GM19328 (cell line): Measurements from ENCODE around the gene CNDP2.
"Not testable (repeated sequence)": the region's sequence is repeated elsewhere in the genome, so short reads cannot be mapped to it uniquely, and the experiment has no call there.

Experiments
- ATAC-seq: cut with Tn5 transposase; IDR thresholded peaks from one replicate; pipeline ENCODE4 v1.9.1; 2021; ENCODE audit warnings: mild to moderate bottlenecking, moderate library complexity; ENCODE audit not compliant: unreplicated experiment

CNDP2 gene

DNA sequence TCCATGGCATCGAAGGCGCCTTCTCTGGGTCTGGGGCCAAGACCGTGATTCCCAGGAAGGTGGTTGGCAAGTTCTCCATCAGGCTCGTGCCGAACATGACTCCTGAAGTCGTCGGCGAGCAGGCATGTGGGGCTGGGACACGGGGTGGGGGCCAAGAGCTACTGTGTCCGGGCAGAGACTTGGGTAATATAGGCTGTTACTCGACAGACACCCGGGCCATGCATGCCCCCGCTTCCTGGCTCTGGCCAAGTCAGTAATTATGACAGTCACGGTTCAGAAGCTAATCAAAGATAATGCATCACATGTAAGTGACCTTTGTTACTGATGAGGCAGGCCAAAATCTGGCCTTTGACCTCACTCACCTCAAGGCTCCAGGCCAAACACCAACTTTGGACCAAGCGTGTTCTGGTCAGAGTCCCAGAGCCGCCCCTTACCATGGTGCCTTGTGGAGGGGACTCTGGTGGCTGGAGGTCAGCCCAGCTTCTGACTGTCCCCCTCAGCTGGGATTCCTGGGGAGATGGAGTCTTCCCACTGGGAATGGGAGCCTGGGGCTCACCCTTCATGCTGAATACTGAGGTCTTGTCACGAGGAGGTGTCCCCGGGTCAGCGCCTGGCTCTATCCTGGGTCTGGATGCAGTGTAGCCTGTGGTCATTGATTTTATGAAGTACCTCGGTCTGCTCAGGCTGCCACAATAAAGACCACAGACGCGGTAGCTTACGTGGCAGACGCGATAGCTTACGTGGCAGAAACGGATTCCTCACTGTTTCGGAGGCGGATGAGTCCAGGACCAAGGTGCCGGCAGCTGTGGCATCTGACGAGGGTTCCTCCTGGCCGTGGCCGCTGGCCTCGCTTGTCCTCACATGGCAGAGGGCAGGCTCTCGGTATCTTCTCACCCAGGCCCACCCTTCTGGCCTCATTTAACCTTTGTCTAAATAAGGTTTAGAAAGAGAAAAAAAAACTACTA, 20.4 kb downstream of the CNDP2 start:
- ATAC-seq: no peak

DNA sequence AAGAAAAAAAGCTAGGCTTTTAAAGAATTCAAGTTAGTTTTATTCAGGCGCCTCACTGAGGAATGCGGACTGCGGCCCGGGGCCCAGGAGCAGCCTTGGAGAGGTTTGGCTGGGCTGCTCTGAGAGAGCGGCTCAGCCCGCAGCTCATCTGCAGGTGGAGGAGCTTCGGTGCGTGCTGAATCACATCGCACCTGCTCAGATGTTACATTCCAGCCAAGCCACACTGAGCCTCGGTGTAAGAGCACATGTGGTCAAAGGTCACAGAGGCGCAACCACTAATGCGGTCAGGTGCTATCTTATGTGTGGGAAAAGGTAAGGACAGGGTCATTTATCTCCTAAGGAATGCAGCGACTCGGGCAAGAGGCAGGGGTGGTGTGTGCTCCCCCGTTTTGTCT, 21.1 kb downstream of the CNDP2 start:
- ATAC-seq: no peak

DNA sequence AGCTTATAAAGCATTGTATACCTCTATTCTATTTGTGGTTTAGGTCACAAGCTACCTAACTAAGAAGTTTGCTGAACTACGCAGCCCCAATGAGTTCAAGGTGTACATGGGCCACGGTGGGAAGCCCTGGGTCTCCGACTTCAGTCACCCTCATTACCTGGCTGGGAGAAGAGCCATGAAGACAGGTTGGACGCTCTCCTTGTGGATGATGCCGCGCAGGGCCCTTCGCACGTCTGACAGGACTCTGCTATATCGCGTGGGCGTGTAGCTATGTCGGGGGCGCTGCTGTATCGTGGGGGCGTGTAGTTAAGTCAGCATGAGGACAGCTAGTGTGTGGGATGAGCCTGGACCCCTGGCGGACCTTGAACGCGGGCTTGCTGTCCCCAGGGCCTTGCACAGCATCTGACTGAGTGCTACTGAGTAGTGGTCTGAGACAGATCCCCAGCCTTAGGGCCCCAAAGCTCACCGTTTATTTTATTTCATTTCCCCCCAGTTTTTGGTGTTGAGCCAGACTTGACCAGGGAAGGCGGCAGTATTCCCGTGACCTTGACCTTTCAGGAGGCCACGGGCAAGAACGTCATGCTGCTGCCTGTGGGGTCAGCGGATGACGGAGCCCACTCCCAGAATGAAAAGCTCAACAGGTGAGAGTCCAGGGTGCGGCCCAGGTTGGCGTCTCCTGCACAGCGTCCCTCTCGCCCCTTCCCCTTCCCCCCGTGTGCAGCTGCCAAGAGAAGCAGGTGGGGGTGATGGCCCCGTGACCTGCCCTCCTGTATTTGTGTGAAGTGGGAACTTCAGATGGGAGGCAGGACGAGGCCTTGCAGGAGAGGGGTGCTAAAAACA, 22.5 kb downstream of the CNDP2 start:
- no peak for ATAC-seq

DNA sequence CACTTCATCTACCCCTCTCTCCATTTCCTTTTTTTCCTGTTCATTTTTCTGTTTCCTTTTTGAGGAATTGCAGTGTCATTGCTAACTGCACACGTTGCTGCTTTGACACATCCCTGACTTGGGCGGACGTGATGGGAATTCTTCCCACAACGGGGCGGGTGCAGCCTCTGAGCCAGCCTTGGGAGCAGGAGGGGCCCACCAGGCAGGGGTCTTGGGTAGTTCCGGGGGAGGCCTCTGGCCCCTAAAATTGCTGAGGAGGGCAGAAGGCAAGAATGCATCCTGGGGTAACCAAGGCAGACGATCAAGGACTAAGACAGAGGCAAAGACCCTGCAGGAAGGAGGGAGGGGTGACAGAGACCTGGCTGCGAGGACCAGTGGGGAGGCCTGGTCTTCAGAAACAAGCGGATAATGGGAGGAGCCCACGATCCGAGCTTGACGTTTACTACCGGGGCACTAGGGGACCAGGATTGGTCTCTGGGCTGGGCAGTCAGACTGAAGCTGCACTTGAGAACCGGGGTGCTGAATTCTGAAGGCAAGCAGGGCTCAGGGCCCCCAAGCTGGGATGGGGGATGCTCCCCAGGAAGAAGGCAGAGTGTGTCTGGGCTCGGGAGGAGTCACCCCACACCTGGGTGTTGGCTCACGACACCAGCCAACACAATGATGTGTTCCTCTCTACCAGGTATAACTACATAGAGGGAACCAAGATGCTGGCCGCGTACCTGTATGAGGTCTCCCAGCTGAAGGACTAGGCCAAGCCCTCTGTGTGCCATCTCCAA, 23.3 kb downstream of the CNDP2 start:
- no peak for ATAC-seq

DNA sequence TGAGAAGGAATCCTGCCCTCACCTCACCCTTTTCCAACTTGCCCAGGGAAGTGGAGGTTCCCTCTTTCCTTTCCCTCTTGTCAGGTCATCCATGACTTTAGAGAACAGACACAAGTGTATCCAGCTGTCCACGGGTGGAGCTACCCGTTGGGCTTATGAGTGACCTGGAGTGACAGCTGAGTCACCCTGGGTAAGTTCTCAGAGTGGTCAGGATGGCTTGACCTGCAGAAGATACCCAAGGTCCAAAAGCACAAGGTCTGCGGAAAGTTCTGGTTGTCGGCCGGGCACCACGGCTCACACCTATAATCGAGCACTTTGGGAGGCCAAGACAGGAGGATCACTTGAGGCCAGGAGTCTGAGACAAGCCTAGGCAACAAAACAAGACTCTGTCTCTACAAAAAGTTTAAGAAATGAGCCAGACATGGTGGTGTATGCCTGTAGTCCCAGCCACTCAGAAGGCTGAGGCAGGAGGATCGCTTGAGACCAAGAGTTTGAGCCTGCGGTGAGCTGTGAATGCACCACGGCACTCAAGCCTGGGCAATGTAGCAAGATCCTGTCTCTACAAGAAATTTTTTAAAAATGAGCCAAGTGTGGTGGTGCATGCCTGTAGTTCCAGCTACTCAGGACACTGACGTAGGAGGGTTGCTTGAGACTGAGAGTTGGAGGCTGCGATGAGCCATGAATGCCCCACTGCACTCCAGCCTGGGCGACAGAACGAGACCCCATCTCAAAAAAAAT, 24.1 kb downstream of the CNDP2 start:
- no peak for ATAC-seq

DNA sequence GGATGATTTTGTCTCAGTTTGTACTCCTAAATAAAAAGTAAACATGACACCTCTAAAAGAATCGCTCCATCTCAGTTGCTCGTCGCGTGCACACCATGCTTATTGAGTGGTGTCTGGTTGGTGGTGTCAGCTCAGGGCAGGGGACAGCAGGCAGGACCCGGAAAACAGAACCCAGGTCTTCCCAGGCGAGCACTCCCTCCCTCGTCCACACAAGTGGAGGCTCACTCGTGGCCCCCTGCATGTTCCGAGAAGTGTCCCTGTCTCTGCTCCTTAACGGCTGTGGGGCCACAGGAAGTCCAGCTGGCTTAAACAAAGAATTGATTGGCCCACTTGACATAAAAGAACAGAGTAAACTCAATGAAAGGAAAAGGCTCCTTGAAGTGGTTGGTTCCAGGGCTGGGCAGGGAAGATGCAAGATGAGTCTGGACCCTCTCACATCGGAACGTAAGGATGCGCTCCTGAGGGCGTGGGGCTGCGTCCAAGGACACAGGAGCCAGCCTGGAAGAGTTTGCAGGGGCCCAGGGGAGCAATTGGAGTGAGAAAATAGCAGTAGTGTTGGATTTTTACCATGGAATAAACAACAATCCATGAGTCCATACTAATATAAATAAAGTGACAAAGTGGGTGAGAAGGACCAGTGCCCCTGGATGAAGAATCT, 25.0 kb downstream of the CNDP2 start:
- ATAC-seq: no peak

DNA sequence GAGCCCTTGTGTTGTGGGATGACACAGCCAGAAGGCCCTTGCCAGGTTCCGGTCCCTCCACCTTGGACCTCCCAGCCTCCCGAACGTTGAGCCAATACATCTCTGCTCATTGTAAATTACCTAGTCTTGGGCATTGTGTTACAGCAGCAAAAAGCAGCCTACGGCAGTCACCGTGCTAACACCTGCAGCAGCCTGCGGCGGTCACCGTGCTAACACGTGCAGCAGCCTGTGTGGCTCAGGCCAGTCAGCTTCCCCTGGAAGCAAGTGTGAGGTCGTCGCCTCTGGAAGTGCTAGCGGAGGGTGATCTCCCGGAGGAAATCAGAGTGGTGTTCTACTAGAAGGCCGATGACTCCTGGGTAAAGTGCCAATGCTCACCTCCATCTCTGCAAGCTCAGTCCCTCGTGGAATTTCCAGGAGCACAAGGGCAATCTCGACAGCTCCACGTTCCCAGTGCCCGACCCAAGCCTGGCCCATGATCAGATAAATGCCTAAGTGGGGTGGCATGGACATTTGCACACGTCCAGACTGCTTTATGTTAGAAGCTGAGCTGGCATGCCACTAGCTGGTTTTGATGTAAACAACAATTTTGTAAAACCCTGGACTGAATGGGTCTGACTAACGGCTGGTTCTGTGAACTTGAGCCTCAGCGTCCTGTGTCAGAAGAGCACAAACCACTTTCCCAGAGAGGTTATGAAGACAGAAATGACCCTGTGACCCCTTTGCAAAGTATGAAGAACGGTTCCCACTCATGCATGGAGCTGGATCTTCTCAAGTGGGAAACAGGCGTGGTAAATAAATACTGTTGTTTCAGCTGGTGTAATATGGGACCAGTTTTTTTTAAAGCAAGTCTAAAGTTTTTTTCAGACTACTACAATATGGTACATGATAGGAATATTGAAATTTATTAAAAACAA, 26.7 kb downstream of the CNDP2 start:
- no peak for ATAC-seq

DNA sequence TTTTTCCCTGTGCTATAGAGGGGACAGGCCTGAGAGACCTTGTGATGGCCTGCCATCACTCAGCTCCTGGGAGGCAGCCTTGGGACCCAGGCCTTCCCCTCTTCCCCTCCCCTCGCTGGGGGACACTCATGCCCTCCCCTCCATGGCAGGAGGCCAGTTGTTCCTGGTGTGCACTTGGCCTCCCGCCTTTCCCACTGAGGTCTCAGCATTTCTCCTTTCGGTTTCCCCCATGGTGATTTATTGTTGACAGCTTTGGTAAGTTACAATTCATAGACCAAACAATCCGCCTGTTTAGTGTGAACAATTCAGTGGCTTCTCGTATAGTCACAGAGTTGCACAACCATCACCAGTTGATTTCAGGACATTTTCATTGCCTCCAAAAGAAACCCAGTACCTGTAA, 27.9 kb downstream of the CNDP2 start:
- no peak for ATAC-seq

DNA sequence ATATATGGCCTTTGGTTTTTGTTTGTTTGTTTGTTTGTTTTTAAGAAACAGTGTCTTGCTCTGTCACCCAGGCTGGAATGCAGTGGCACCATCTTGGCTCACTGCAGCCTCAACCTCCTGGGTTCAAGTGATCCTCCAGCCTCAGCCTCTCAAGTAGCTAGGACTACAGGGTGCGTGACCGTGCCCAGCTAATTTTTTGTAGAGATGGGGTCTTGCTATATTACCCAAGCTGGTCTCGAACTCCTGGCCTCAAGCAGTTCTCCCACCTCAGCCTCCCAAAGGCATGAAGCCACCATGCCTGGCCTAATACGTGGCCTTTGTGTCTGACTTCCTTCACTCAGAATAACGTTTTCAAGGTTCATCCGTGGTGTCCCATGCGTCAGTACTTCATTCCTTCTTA, 28.8 kb downstream of the CNDP2 start:
- not testable (repeated sequence) for ATAC-seq

DNA sequence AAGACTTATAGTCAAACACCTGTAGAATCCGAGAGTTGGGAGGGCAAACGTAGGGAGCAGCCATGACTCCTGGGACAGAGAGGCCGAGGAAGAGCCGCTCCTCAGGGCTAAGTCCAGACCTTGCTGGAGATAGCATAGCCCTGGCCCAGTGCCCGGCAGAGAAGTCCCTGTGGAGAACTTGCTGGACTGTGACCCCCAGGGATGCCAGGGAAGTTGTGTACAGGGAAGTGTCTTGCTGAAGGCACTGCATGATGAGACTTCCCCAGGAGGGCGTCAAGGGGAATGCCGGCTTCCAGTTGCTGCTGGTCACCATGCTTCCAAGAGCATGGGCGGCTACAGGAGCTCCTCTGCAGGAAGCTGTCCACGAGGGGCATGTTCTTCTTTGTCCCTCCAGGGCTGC, 29.6 kb downstream of the CNDP2 start:
- no peak for ATAC-seq

DNA sequence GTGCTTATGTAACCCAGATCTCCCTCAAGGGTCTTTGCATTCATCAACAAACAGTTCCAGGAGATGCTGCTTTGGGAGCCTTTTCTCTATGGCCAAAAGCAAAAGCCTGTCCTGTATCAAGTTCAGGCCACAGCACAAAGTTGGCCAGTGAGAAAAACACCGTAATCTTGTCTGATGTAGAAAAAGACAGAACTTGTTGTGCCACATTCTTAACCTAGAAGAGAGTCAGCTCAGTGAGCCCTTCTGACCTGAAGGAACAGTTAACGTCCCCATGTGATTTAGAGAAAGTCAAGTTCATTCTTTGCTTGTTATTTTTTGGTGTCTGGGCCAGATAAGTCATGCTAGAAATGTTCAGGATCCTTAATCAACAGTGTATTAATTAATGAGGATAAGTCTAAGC, 30.3 kb downstream of the CNDP2 start:
- no peak for ATAC-seq

DNA sequence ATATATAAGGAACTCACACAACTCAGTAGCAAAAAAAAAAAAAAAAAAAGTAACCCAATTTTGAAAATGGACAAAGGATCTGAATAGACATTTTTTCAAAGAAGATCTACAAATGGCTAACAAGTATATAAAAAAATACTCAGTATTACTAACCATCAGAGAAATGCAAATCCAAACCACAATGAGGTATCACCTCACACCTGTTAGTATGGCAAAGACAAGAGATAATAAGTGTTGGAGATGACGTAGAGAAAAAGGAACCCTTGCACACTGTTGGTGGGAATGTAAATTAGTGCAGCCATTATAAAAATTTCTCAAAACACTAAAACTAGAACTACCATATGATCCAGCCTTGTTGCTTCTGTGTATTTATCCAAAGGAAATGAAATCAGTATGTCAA, 32.3 kb downstream of the CNDP2 start:
- ATAC-seq: no peak

DNA sequence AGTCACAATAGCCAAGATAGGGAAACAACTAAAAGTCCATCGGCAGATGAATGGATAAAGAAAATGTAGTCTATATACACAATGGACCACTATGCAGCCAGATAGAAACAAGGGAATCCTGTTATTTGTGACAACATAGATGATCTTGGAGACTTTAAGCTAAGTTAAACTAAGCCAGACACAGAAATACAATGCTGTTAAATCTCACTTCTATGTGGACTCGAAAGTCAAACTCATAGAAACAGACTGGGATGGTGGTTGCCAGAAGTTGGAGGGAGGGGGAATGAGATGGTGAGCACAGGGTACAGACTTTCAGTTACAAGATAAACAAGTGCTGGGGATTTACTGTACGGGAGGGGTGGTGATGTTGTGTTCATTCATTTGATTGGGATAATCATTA, 32.8 kb downstream of the CNDP2 start:
- no peak for ATAC-seq

DNA sequence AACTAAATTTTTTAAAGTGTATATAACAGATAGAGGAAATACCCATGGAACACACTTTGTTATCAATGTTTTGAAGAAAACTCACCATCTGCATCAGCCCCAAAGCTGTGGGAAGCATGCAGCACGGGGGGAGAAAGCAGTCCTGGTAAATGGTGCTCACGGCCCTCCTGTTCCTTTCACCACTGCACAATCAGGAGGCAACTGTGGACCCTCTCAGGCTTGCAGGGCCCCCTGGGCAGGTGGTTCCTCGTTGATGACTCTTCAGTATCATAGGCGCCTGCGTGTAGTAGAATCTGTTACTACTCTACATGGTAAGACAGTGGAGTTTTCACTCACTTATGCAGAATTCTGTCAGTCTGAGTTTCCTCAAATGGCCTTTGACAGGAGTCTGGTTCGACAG, 33.2 kb downstream of the CNDP2 start:
- ATAC-seq: no peak

DNA sequence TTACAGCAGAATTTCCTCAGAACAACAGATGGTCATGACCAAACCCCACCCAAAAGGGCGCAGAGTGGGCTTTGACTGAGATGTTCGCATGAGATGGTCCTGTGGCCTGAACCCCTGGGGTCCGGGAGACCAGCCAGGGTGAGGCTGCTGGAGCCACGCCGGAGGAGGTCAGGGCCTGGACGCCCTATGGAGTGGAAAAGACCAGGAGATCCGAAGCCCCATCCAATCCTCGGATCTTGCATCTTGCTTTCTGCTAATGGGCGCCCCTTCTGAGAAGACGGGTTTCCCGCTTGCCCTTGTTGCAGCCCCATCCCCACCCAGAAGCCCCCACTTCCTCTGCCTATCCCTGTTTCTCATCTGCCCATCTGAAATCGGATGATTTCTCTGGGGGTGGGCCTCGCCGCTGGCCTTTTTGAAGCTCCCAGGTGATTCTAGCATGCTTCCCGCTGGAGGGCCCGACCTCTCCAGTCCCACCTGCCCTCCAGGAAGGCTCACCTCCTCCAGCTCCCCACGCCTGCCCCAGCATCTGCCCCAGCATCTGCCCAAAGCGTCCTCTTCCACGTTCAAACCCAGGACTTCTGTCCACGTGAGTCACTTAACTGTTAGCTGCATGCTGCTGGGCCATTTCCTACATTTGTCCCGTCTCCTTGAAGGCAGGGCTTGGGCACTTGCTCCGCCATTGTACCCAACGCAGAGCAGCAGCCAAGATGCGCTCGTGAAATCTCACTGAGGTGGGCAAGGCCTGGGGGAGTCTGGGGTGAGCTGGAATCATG, 33.8 kb downstream of the CNDP2 start:
- no peak for ATAC-seq

DNA sequence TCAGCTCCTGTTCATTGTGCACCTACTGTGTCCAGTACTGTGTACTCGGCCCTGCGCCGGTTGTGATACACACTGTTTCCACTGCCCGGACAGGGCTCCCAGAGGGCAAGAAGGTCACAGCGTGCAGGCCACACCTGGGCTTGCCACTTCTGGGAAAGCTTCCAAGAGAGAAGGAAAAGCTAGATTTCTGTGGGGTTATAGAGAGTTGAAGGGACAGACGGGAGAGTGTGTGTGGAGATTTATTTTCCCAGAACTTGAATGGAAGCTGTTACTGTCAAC, 34.4 kb downstream of the CNDP2 start:
- no peak for ATAC-seq

DNA sequence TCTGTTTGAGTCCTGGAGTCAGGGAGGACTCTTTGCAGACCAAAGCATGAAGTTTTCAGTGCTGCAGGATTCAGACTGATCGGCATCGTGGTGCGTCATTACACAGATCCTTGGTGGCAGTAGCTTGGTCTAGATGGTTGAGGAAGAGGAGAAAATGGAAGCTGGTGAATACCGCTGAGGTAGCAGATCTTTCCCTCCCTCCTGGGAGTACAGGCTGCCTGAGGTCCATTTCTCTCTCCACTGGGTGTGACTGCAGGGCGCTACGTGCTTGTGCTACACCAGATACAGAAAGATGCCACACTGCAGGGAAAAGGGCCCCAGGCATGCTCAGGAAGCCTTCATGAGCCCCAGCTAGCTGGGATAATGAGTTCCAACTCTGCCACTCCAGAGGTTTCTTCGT, 34.9 kb downstream of the CNDP2 start:
- no peak for ATAC-seq

DNA sequence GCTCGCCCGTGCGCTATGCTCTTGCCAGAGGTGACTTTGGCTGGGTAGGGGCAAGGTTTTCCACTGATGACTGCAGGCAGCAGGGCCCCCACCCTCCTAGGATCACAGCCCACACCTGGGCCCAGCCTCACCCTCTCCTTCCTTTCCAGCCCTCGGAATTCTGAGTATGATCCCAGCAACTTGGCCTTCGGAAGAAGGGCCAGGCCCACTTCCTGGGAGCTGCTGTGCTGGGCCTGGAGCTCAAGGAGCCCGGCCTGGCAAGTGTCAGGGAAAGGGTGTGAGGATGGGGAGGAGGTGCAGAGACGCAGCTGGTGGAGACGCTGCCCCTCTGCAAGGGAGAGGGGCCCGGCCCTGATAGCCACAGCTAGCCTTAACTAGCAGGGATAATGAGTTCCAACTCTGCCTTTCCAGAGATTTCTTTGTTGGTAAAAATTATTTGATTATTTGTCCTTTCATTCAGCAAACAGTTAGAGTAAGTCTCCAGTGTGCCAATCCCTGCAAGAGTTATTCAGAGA, 36.4 kb downstream of the CNDP2 start:
- no peak for ATAC-seq
